H1 (cell line): ENCODE results near the gene MAP10.

ENCODE experiments used
- BACH1 ChIP-seq: IDR thresholded peaks from 2 replicates; pipeline ENCODE4 v1.6.1; 2012; ENCODE audit warnings: low read length, improper control_type of control experiment
- CBX5 ChIP-seq: fragments of 300-800, 300-1000 bp; sonication (generic); IDR thresholded peaks from 2 replicates; pipeline ENCODE4 v1.7.1; 2016; ENCODE audit warnings: antibody characterized with exemption, low read length, low read depth
- CEBPB ChIP-seq: IDR thresholded peaks from 2 replicates; pipeline ENCODE4 v1.6.1; 2012; ENCODE audit warnings: low read depth, low read length
- CHD1 ChIP-seq: IDR thresholded peaks from 2 replicates; pipeline ENCODE4 v1.6.1; 2012; ENCODE audit warnings: low read depth, low read length, improper control_type of control experiment
- CTCF ChIP-seq, 3 experiments: IDR thresholded peaks; 1 replicate in 2 of 3; 2 replicates in 1 of 3; pipeline versions ENCODE4 v1.5.1 to v1.6.1; 2011; ENCODE audit warnings: low read length in 3 of 3, mild to moderate bottlenecking in 3 of 3, inconsistent platforms in 2 of 3, low read depth in 1 of 3, moderate library complexity in 1 of 3; ENCODE audit not compliant: insufficient read depth in 1 of 3; ENCODE audit errors: control extremely low read depth in 1 of 3
- EP300 ChIP-seq, 2 experiments: IDR thresholded peaks; 1 replicate in 1 of 2; 2 replicates in 1 of 2; pipeline ENCODE4 v1.6.1; 2011 to 2012; ENCODE audit warnings: low read depth in 2 of 2, low read length in 2 of 2, mild to moderate bottlenecking in 2 of 2, borderline replicate concordance in 1 of 2, inconsistent platforms in 1 of 2, moderate library complexity in 1 of 2
- EZH2 ChIP-seq: fragments of 200-600 bp; sonication (generic); IDR thresholded peaks from 2 replicates; pipeline ENCODE4 v1.7.1; 2012; ENCODE audit warnings: low read depth, mild to moderate bottlenecking, moderate library complexity, low read length, inconsistent platforms; ENCODE audit not compliant: severe bottlenecking
- GABPA ChIP-seq: IDR thresholded peaks from 2 replicates; pipeline ENCODE4 v1.6.1; 2011; ENCODE audit warnings: mild to moderate bottlenecking, low read length, moderate library complexity, borderline replicate concordance; ENCODE audit not compliant: insufficient read depth
- HDAC6 ChIP-seq: IDR thresholded peaks from one replicate; pipeline ENCODE4 v1.7.1; 2012; ENCODE audit warnings: low read depth, mild to moderate bottlenecking, inconsistent platforms, low read length, moderate library complexity
- JUND ChIP-seq: IDR thresholded peaks from 2 replicates; pipeline ENCODE4 v1.6.1; 2011; ENCODE audit warnings: mild to moderate bottlenecking, improper control_type of control experiment, low read length
- RNF2 ChIP-seq: fragments of 200-900, 300-1000 bp; sonication (generic); IDR thresholded peaks from 2 replicates; pipeline ENCODE4 v1.7.1; 2016; ENCODE audit warnings: borderline replicate concordance, low read depth, mild to moderate bottlenecking, antibody characterized with exemption, low read length; ENCODE audit not compliant: poor library complexity, severe bottlenecking; ENCODE audit errors: missing control alignments
- SIN3A ChIP-seq, 2 experiments: IDR thresholded peaks in 1 of 2; conservative IDR thresholded peaks in 1 of 2; 2 replicates each; pipeline ENCODE4 v1.6.1; 2011 to 2012; ENCODE audit warnings: low read length in 2 of 2, improper control_type of control experiment in 1 of 2, low read depth in 1 of 2, mild to moderate bottlenecking in 1 of 2
- ZNF274 ChIP-seq: IDR thresholded peaks from 2 replicates; pipeline ENCODE4 v1.7.0; 2012; ENCODE audit warnings: low read length, borderline replicate concordance; ENCODE audit errors: extremely low read depth

GRCh38 chr1:232835166-232835565 is 29.9 kb downstream of the MAP10 start:
- TF ChIP-seq CTCF (IDR thresholded peaks at IDR 0.05; ENCODE audit: control extremely low read depth in 1 of 3, insufficient read depth in 1 of 3, low read depth in 1 of 3, low read length in 3 of 3) (no peak), GABPA (no peak), CBX5 (no peak), CEBPB (no peak), JUND (no peak), HDAC6 (no peak), BACH1 (no peak), EZH2 (no peak), EP300 (IDR thresholded peaks at IDR 0.05; ENCODE audit: borderline replicate concordance in 1 of 2, low read depth in 2 of 2, low read length in 2 of 2) (no peak), ZNF274 (no peak), SIN3A (conservative IDR thresholded peaks at IDR 0.05 in 1 of 2, IDR thresholded peaks at IDR 0.05 in 1 of 2; ENCODE audit: low read depth in 1 of 2, low read length in 2 of 2) (no peak), CHD1 (no peak), RNF2 (no peak)
